Fibroblast of lung (primary cell): Measurements from ENCODE around the gene ADD3. TPM values are rescaled to one million over a fixed set of nuclear protein-coding genes. Genes with fewer than 3 reads are reported as not detected.

ENCODE experiments used
- DNase-seq, 2 donors: peaks; one replicate each; pipeline versions ENCODE4 v3.0.0 to v3.0.0-alpha.2; 2010; ENCODE audit warnings: low read depth in 2 of 2
- H2AFZ ChIP-seq: 2 replicates; pipeline ENCODE4 v1.5.1; 2012; ENCODE audit warnings: low read length, control low read depth, inconsistent platforms
- H3K27ac ChIP-seq: 2 replicates; pipeline ENCODE4 v1.5.1; 2011; ENCODE audit warnings: low read length, control low read depth; ENCODE audit not compliant: insufficient read depth
- H3K27me3 ChIP-seq: 2 replicates; pipeline ENCODE4 v1.5.1; 2011; ENCODE audit warnings: mild to moderate bottlenecking, low read length; ENCODE audit not compliant: control insufficient read depth, insufficient read depth
- H3K36me3 ChIP-seq: 2 replicates; pipeline ENCODE4 v1.5.1; 2011; ENCODE audit warnings: low read length; ENCODE audit not compliant: control insufficient read depth, insufficient read depth
- H3K4me1 ChIP-seq: 2 replicates; pipeline ENCODE4 v1.5.1; 2011; ENCODE audit warnings: low read length; ENCODE audit not compliant: control insufficient read depth, insufficient read depth; ENCODE audit errors: extremely low read depth
- H3K4me2 ChIP-seq: 2 replicates; pipeline ENCODE4 v1.5.1; 2011; ENCODE audit warnings: low read length, control low read depth; ENCODE audit not compliant: insufficient read depth; ENCODE audit errors: extremely low read depth
- H3K4me3 ChIP-seq, 4 experiments: fragments of 200-600 bp in 1 of 4; sonication (generic) in 1 of 4; replicated peaks in 1 of 4; 2 replicates each; pipeline ENCODE4 v1.5.1; 2011 to 2016; ENCODE audit warnings: low read length in 4 of 4, low read depth in 3 of 4, mild to moderate bottlenecking in 3 of 4, control low read depth in 2 of 4, inconsistent platforms in 1 of 4, mixed read lengths in 1 of 4; ENCODE audit not compliant: insufficient read depth in 1 of 4; ENCODE audit errors: control extremely low read depth in 1 of 4
- H3K79me2 ChIP-seq: 2 replicates; pipeline ENCODE4 v1.5.1; 2012; ENCODE audit warnings: mild to moderate bottlenecking, low read length, inconsistent platforms; ENCODE audit not compliant: control insufficient read depth, insufficient read depth
- H3K9ac ChIP-seq: 2 replicates; pipeline ENCODE4 v1.5.1; 2011; ENCODE audit warnings: mild to moderate bottlenecking, low read length, control low read depth; ENCODE audit not compliant: insufficient read depth
- H3K9me3 ChIP-seq: 2 replicates; pipeline ENCODE4 v1.5.1; 2012; ENCODE audit warnings: low read depth, low read length; ENCODE audit not compliant: control insufficient read depth, insufficient read depth
- H4K20me1 ChIP-seq: 2 replicates; pipeline ENCODE4 v1.5.1; 2011; ENCODE audit warnings: low read length; ENCODE audit not compliant: control insufficient read depth, insufficient read depth; ENCODE audit errors: extremely low read depth
- CTCF ChIP-seq, 2 donors: IDR thresholded peaks in 1 of 2; conservative IDR thresholded peaks in 1 of 2; 1 replicate in 1 of 2; 2 replicates in 1 of 2; pipeline ENCODE4 v1.5.1; 2011 to 2012; ENCODE audit warnings: low read length in 2 of 2, control low read depth in 1 of 2, inconsistent platforms in 1 of 2, low read depth in 1 of 2, mild to moderate bottlenecking in 1 of 2
- EZH2 ChIP-seq: IDR thresholded peaks from 2 replicates; pipeline ENCODE4 v1.5.1; 2012; ENCODE audit warnings: low read length, control low read depth, mild to moderate bottlenecking; ENCODE audit errors: missing control alignments
- polyA plus RNA-seq, 2 donors: library from polyadenylated mRNA; depleted of rRNA in 1 of 2; stranded (reverse) in 1 of 2; unstranded in 1 of 2; fragments of >200 nt; gene quantifications; 2 replicates each; pipeline ENCODE4 v1.2.1, GENCODE V29; 2011 to 2012; ENCODE audit warnings: missing spikeins in 1 of 2
- total RNA-seq: library from RNA; depleted of rRNA; stranded (reverse); fragments of >200 nt; gene quantifications from 2 replicates; pipeline ENCODE4 v1.2.1, GENCODE V29; 2014

ADD3 gene
- total and polyA plus RNA-seq, 2 donors (not counting 1 experiment from before 2014, with no cell fraction given), result 93.0 to 416 TPM

- no peak for DNase-seq
- H2AFZ ChIP-seq, result no peak overlapping the region
- no peak for TF ChIP-seq CTCF (conservative IDR thresholded peaks at IDR 0.05 in 1 of 2, IDR thresholded peaks at IDR 0.05 in 1 of 2; ENCODE audit: low read depth in 1 of 2, low read length in 2 of 2)
- TF ChIP-seq EZH2, result no peak
- H3K27ac ChIP-seq, result no peak overlapping the region
- no peaks in the 10 kb centered on the region for H3K27me3 ChIP-seq
- no peak overlapping the region for H3K4me2 ChIP-seq
- H3K9me3 ChIP-seq, result no peaks in the 10 kb centered on the region
- H3K9ac ChIP-seq, result no peak overlapping the region
- H3K4me1 ChIP-seq, result no peaks in the 10 kb centered on the region
- H3K4me3 ChIP-seq, result no peak overlapping the region
- no peaks in the 10 kb centered on the region for H4K20me1 ChIP-seq
- peaks cover 72% of the 10 kb centered on the region for H3K79me2 ChIP-seq
- H3K36me3 ChIP-seq, result no peaks in the 10 kb centered on the region
Observed at GRCh38 chr10:110020265-110020664, 12.5 kb downstream of the ADD3 start.

GRCh38 chr10:110022716-110023504 is 15.1 kb downstream of the ADD3 start:
- TF ChIP-seq EZH2, result no peak
- TF ChIP-seq CTCF (conservative IDR thresholded peaks at IDR 0.05 in 1 of 2, IDR thresholded peaks at IDR 0.05 in 1 of 2; ENCODE audit: low read depth in 1 of 2, low read length in 2 of 2), result no peak
- no peaks in the 10 kb centered on the region for H3K4me1 ChIP-seq
- no peaks in the 10 kb centered on the region for H4K20me1 ChIP-seq
- H3K36me3 ChIP-seq, result no peaks in the 10 kb centered on the region
- H3K27ac ChIP-seq, result no peak overlapping the region
- no peaks in the 10 kb centered on the region for H3K9me3 ChIP-seq
- no peak overlapping the region for H3K4me2 ChIP-seq
- H3K4me3 ChIP-seq, result no peak overlapping the region
- no peak for DNase-seq
- H3K9ac ChIP-seq, result no peak overlapping the region
- peaks cover 59% of the 10 kb centered on the region for H3K79me2 ChIP-seq
- no peak overlapping the region for H2AFZ ChIP-seq
- H3K27me3 ChIP-seq, result no peaks in the 10 kb centered on the region

- no peaks in the 10 kb centered on the region for H3K4me1 ChIP-seq
- H3K27ac ChIP-seq, result no peak overlapping the region
- no peak overlapping the region for H2AFZ ChIP-seq
- no peak overlapping the region for H3K4me2 ChIP-seq
- no peaks in the 10 kb centered on the region for H3K27me3 ChIP-seq
- H3K9ac ChIP-seq, result no peak overlapping the region
- peaks cover 55% of the 10 kb centered on the region for H3K79me2 ChIP-seq
- no peak overlapping the region for H3K4me3 ChIP-seq
- no peaks in the 10 kb centered on the region for H3K36me3 ChIP-seq
- no peak for TF ChIP-seq EZH2
- TF ChIP-seq CTCF (conservative IDR thresholded peaks at IDR 0.05 in 1 of 2, IDR thresholded peaks at IDR 0.05 in 1 of 2; ENCODE audit: low read depth in 1 of 2, low read length in 2 of 2), result no peak
- no peaks in the 10 kb centered on the region for H3K9me3 ChIP-seq
- no peaks in the 10 kb centered on the region for H4K20me1 ChIP-seq
- no peak for DNase-seq
Observed at GRCh38 chr10:110023785-110024465, 16.1 kb downstream of the ADD3 start.
